Measurements from ENCODE around the gene PTPN20. TPM values are rescaled to one million over a fixed set of nuclear protein-coding genes. Genes with fewer than 3 reads are reported as not detected.
"Not testable (repeated sequence)": the region's sequence is repeated elsewhere in the genome, so short reads cannot be mapped to it uniquely, and the experiment has no call there.

The PTPN20 gene
- total RNA-seq, 1 donor from 2014 or later, result 2.6 TPM

DNA sequence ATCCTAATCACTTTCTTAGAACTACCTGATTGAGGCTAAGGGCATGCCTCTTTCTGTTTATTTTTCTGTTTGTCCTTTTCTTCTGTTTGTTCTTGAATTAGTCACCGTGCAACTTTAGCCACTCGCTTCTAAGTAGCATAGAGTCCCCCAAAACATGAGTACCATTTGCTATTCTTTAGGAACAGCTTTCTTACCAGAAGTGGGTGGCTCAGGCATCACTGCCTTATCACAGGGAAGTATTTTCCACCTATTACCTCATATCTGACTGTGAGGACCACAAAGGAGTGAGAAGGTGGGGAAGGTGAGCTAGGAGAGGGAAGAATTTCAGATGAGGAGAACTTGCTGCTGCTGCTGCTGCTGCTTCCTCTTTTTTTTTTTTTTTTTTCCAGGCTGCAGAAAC is 13.9 kb downstream of the PTPN20 start:
- H3K4me3 ChIP-seq; H3K27ac ChIP-seq; H3K4me1 ChIP-seq; H3K36me3 ChIP-seq; H3K27me3 ChIP-seq; intact Hi-C loops (cut with DNase I); DNase-seq; H3K9me3 ChIP-seq: not testable (repeated sequence)
- ATAC-seq, result peak; percentile 21

DNA sequence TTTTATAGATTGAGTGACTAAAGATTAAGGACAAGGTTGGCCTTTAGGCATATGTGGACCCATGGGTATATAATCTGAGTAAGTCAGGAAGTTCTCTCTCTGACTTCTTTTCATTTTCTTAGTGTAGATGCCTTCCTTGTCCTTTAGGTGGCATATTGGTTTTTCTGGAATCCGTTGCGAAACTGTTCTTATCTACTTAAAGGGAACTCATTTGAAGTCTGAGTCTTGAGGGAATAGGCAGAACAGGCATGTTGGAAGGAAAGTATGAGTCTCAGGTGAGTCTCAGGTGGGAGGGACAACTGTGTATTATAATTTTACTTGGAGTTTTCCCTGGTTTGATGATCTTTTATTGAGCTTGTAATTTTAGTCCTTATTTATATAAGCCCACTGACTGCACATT is 14.6 kb downstream of the PTPN20 start:
- H3K27me3 ChIP-seq; H3K4me3 ChIP-seq; DNase-seq; H3K36me3 ChIP-seq; H3K4me1 ChIP-seq; H3K27ac ChIP-seq; H3K9me3 ChIP-seq; intact Hi-C loops (cut with DNase I): not testable (repeated sequence)
- ATAC-seq, result peak; percentile 88
- TF ChIP-seq CTCF (IDR thresholded peaks at IDR 0.05), result peak; percentile 31

GRCh38 chr10:46928810-46929209 is 17.6 kb downstream of the PTPN20 start:
- H3K27ac ChIP-seq; H3K9me3 ChIP-seq; H3K27me3 ChIP-seq; H3K4me1 ChIP-seq; H3K4me3 ChIP-seq; DNase-seq; ATAC-seq; H3K36me3 ChIP-seq; intact Hi-C loops (cut with DNase I): not testable (repeated sequence)

- H3K27me3 ChIP-seq; ATAC-seq; intact Hi-C loops (cut with DNase I); H3K36me3 ChIP-seq; H3K9me3 ChIP-seq; H3K4me1 ChIP-seq; DNase-seq; H3K27ac ChIP-seq; H3K4me3 ChIP-seq: not testable (repeated sequence)
Measured at GRCh38 chr10:46932383-46932782, 21.2 kb downstream of the PTPN20 start.

GRCh38 chr10:46941091-46941490 is 29.9 kb downstream of the PTPN20 start:
- H3K4me1 ChIP-seq; DNase-seq; H3K9me3 ChIP-seq; ATAC-seq; H3K27me3 ChIP-seq; H3K4me3 ChIP-seq; intact Hi-C loops (cut with DNase I); H3K36me3 ChIP-seq; H3K27ac ChIP-seq: not testable (repeated sequence)

DNA sequence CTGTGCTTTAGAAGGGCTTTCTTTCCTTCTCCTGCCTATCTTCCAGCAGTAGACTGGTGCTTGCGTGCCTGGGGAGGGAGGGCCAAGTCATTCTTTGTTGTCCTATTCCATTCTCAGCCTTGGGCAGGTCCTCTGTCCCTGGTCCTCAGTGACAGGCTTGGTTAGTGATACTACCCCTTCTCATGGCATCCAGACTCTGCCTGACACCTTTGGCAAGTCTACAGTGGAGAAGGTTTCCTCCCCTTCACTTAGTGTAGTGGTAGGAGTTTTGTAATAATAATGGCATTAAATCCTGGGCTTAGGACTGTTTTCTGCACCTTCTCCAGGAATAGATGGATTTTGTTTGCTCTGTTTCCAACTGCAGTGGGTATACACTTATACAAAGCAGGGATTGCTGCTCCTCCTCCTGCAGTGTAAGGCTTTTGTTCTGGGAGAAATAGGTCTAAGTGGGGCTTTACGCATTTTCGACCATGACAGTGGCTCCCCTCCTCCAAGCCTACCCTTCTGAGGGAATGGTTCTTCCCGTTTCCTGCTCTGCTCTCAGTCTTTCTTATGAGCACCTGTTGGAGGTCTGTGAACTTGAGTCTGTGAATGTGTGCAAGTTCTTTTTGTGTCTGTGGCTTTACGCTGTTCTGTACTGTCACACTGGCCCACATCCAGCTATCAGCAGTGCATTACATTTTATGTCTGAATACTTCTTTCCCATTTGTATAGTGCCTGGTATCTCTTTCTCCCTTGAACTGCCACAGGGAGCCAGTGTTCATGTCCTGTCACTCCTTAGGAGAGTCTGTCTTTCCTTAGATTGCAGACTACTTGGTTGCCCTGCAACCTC is 37.7 kb downstream of the PTPN20 start:
- H3K27ac ChIP-seq; intact Hi-C loops (cut with DNase I); H3K4me3 ChIP-seq; DNase-seq; H3K36me3 ChIP-seq; H3K27me3 ChIP-seq; H3K4me1 ChIP-seq; H3K9me3 ChIP-seq: not testable (repeated sequence)
- peak; percentile 25 for ATAC-seq

DNA sequence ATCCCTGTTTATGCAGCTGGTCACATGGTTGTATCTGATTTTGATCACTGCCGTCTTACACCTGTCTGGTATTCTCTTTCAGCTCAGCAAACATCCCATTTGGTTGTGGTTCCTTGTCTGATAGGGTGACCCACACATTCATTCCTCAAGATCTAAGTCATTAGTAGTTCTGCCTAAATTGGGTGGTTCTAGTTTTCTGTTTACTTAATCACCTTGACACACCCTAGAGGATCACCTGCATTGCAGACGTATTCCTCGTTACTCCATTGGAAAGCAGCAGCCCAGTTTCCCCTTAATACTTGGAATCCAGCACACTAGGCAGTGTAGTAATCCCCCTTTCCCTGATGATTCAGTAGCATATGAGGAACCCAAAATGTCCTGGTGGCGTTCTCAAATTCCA is 41.3 kb downstream of the PTPN20 start:
- H3K4me3 ChIP-seq; ATAC-seq; intact Hi-C loops (cut with DNase I); H3K9me3 ChIP-seq; H3K4me1 ChIP-seq; H3K36me3 ChIP-seq; DNase-seq; H3K27me3 ChIP-seq; H3K27ac ChIP-seq: not testable (repeated sequence)

DNA sequence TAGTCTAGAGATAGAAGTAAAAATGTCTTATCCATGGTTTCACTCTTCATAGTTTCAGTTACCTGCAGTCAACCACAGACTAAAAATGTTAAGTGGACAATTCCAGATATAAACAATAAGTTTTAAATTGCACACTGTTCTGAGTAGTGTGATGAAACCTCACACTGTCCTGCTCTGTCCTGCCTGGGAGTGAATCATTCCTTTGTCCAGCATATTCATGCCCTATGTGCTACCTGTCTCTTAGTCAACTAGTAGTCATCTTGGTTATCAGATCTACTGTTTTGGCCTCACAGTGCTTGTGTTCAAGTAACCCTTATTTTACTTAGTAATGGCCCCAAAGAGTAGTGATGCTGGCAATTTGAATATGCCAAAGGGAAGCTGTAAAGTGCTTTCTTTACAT is 49.5 kb downstream of the PTPN20 start:
- ATAC-seq, H3K4me1 ChIP-seq: not testable (repeated sequence)

GRCh38 chr10:46963356-46963755 is 52.1 kb downstream of the PTPN20 start:
- ATAC-seq; H3K4me1 ChIP-seq; H3K36me3 ChIP-seq; H3K27me3 ChIP-seq; intact Hi-C loops (cut with DNase I); H3K4me3 ChIP-seq; DNase-seq; H3K27ac ChIP-seq; H3K9me3 ChIP-seq: not testable (repeated sequence)

More for the DNA sequence above, 49.5 kb downstream of the PTPN20 start:
- intact Hi-C loops (cut with DNase I); DNase-seq; H3K4me3 ChIP-seq; H3K9me3 ChIP-seq; H3K27ac ChIP-seq; H3K36me3 ChIP-seq; H3K27me3 ChIP-seq: not testable (repeated sequence)

DNA sequence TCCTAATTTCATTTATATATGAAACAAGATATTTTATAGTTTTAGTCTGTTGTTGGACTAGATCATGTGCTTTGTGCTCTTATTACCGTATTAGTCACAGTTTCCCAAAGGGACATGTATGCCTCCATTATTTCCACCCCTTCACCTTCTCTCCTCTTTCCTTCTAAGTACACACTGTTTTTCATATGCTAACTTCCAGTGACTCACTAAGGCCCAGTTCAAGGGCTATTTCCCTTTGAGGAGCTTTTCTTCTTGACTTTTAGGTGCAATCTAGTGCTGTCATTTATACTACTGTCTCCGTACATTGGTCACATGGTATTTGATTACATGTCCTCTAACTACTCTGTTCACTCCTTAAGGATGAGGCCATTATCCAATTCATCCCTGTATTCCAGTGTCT is 55.8 kb downstream of the PTPN20 start:
- ATAC-seq; H3K27ac ChIP-seq; DNase-seq; H3K9me3 ChIP-seq; H3K4me1 ChIP-seq; H3K4me3 ChIP-seq; H3K36me3 ChIP-seq; intact Hi-C loops (cut with DNase I); H3K27me3 ChIP-seq: not testable (repeated sequence)

DNA sequence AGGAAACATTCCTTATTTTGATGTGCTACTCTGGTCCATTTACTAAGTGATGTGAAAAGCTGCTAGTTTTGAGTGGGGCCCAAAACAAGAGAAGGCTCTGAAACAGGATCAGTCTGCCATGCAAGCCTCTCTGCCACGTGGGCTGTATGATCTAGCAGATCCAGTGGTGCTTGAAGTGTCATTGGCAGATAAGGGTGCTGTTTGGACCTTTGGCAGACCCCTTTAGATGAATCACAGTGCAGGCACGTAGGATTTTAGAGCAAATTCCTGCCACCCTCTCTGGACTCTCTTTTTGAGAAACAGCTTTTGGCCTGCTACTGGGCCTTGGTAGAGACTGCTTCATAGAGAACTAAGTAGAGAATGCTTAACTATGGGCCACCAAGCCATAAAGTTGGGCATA is 69.0 kb downstream of the PTPN20 start:
- H3K27ac ChIP-seq; H3K36me3 ChIP-seq; DNase-seq; H3K4me3 ChIP-seq; H3K9me3 ChIP-seq; H3K27me3 ChIP-seq; intact Hi-C loops (cut with DNase I); H3K4me1 ChIP-seq; ATAC-seq: not testable (repeated sequence)

- DNase-seq; H3K36me3 ChIP-seq; intact Hi-C loops (cut with DNase I); H3K4me3 ChIP-seq; H3K27me3 ChIP-seq; H3K4me1 ChIP-seq; H3K27ac ChIP-seq; H3K9me3 ChIP-seq: not testable (repeated sequence)
- peak; percentile 100 for ATAC-seq
Measured at GRCh38 chr10:46987233-46987924, 76.2 kb downstream of the PTPN20 start.

Measured in upper lobe of right lung (tissue), 1 donor.